ENCODE results near the gene H1-8.
A peak's percentile ranks its signal among the peaks of the same experiment; 100 is the strongest.

Gene H1-8

GRCh38 chr3:129599607-129600006 is 56.6 kb downstream of the H1-8 start:
- H3K36me3 Mint-ChIP-seq (ENCODE audit: low read depth): no peaks in the 10 kb centered on the region
- H3K4me1 Mint-ChIP-seq: peaks cover 84% of the 10 kb centered on the region

GRCh38 chr3:129600348-129600747 is 57.4 kb downstream of the H1-8 start:
- peak overlapping the region in 1 of 3 experiments; percentile 34 for H3K4me3 Mint-ChIP-seq
- no peak for TF ChIP-seq CTCF (IDR thresholded peaks at IDR 0.05; ENCODE audit: unreplicated experiment in 3 of 3)
- no peaks in the 10 kb centered on the region for H3K36me3 Mint-ChIP-seq (ENCODE audit: low read depth)
- peaks cover 78% of the 10 kb centered on the region for H3K4me1 Mint-ChIP-seq
- H3K27me3 Mint-ChIP-seq (ENCODE audit: low read depth): peaks cover 10% of the 10 kb centered on the region
- peak overlapping the region; percentile 94 to 99 (median 99) for H3K27ac Mint-ChIP-seq
- no peaks in the 10 kb centered on the region for H3K9me3 Mint-ChIP-seq

More at GRCh38 chr3:129599607-129600006, 56.6 kb downstream of the H1-8 start:
- H3K27ac Mint-ChIP-seq: peak overlapping the region; percentile 94 to 99 (median 99)
- no peaks in the 10 kb centered on the region for H3K9me3 Mint-ChIP-seq
- peaks cover 6% of the 10 kb centered on the region for H3K27me3 Mint-ChIP-seq (ENCODE audit: low read depth)
- TF ChIP-seq CTCF (IDR thresholded peaks at IDR 0.05; ENCODE audit: unreplicated experiment in 3 of 3): no peak
- H3K4me3 Mint-ChIP-seq: peak overlapping the region; percentile 31 to 50 (median 49)

All from nephron (organoid).